SIG-M5 (cell line): ENCODE results near the gene ARPC3.
A peak's percentile ranks its signal among the peaks of the same experiment; 100 is the strongest.
"Not testable (repeated sequence)": the region's sequence is repeated elsewhere in the genome, so short reads cannot be mapped to it uniquely, and the experiment has no call there.

Source experiments
- DNase-seq: peaks from one replicate; lab custom pipeline; 2025; lab: John Stamatoyannopoulos, UW

ARPC3 gene

GRCh38 chr12:110449799-110450497 lies at the start of gene ARPC3:
Gene ARPC3 (minus strand): TSS chr12:110450337. CDS start chr12:110450260, 77 bp downstream.
- peak; percentile 88 for DNase-seq

- peak; percentile 41 for DNase-seq
Observed at GRCh38 chr12:110498984-110499706, 49.0 kb upstream of the ARPC3 start.

- no peak for DNase-seq
Observed at GRCh38 chr12:110475426-110475825, 25.3 kb upstream of the ARPC3 start.

GRCh38 chr12:110468214-110469048 lies 18.3 kb upstream of the ARPC3 start, which contains the start of the genes FAM216A and GPN3:
Gene FAM216A (plus strand): TSS chr12:110468845. CDS start chr12:110468876, 31 bp downstream.
Gene GPN3 (minus strand): TSS chr12:110468257. CDS start chr12:110468203, 54 bp downstream.
- DNase-seq = peak; percentile 93

GRCh38 chr12:110467847-110468213 lies 17.7 kb upstream of the ARPC3 start:
- DNase-seq = no peak

- DNase-seq = no peak
Observed at GRCh38 chr12:110466791-110467190, 16.7 kb upstream of the ARPC3 start.

GRCh38 chr12:110465765-110466164 lies 15.6 kb upstream of the ARPC3 start:
- DNase-seq = not testable (repeated sequence)

GRCh38 chr12:110465024-110465423 lies 14.9 kb upstream of the ARPC3 start:
- DNase-seq = no peak

- DNase-seq = not testable (repeated sequence)
Observed at GRCh38 chr12:110461189-110461588, 11.1 kb upstream of the ARPC3 start.

GRCh38 chr12:110458756-110459155 lies 8.6 kb upstream of the ARPC3 start:
- DNase-seq = no peak

- DNase-seq = no peak
Observed at GRCh38 chr12:110453569-110454296, 3.6 kb upstream of the ARPC3 start.

- no peak for DNase-seq
Observed at GRCh38 chr12:110451263-110451662, 1.1 kb upstream of the ARPC3 start.

- DNase-seq = no peak
Observed at GRCh38 chr12:110444455-110444854, 5.7 kb downstream of the ARPC3 start.

- DNase-seq = no peak
Observed at GRCh38 chr12:110436231-110436630, 13.9 kb downstream of the ARPC3 start.

GRCh38 chr12:110431957-110432587 lies 18.1 kb downstream of the ARPC3 start:
- DNase-seq = no peak

- not testable (repeated sequence) for DNase-seq
Observed at GRCh38 chr12:110429676-110430075, 20.5 kb downstream of the ARPC3 start.

- no peak for DNase-seq
Observed at GRCh38 chr12:110426406-110426805, 23.7 kb downstream of the ARPC3 start.

GRCh38 chr12:110424237-110424636 lies 25.9 kb downstream of the ARPC3 start:
- no peak for DNase-seq

GRCh38 chr12:110421701-110422100 lies 28.4 kb downstream of the ARPC3 start:
- no peak for DNase-seq

GRCh38 chr12:110421159-110421661 lies 28.9 kb downstream of the ARPC3 start:
- no peak for DNase-seq

GRCh38 chr12:110420644-110421043 lies 29.5 kb downstream of the ARPC3 start:
- DNase-seq = not testable (repeated sequence)
